GM23338 (cell line): Measurements from ENCODE around the gene KCTD2. TPM values are rescaled to one million over a fixed set of nuclear protein-coding genes. Genes with fewer than 3 reads are reported as not detected.

Experiments
- ATAC-seq: fragments of 200-7000 bp; cut with Tn5 transposase; 3 replicates; pipeline ENCODE4 v1.9.1; 2020
- DNase-seq: peaks from one replicate; pipeline ENCODE4 v3.0.0-alpha.2; 2015; ENCODE audit warnings: low spot score
- H2AFZ ChIP-seq: fragments of 200-600 bp; sonication (generic); 2 replicates; pipeline ENCODE4 v1.8.0; 2016; ENCODE audit warnings: antibody characterized with exemption, mild to moderate bottlenecking, moderate library complexity
- H3F3A ChIP-seq: fragments of 200-600 bp; sonication (generic); replicated peaks from 2 replicates; pipeline ENCODE4 v1.8.0; 2017; ENCODE audit warnings: antibody characterized with exemption, mixed run types, low read depth
- H3K27ac ChIP-seq: fragments of 200-600 bp; sonication (generic); 2 replicates; pipeline ENCODE4 v1.6.1; 2016; ENCODE audit warnings: low read depth
- H3K27me3 ChIP-seq: fragments of 200-600 bp; sonication (generic); 2 replicates; pipeline ENCODE4 v1.8.0; 2016; ENCODE audit warnings: mild to moderate bottlenecking, mixed run types, moderate library complexity; ENCODE audit not compliant: insufficient read depth
- H3K36me3 ChIP-seq: fragments of 200-600 bp; sonication (generic); 2 replicates; pipeline ENCODE4 v1.8.0; 2016; ENCODE audit warnings: mild to moderate bottlenecking; ENCODE audit not compliant: insufficient read depth
- H3K4me1 ChIP-seq: fragments of 200-600 bp; sonication (generic); 2 replicates; pipeline ENCODE4 v1.8.0; 2016; ENCODE audit warnings: mild to moderate bottlenecking, moderate library complexity; ENCODE audit not compliant: insufficient read depth
- H3K4me2 ChIP-seq: fragments of 200-600 bp; sonication (generic); 2 replicates; pipeline ENCODE4 v1.7.1; 2017; ENCODE audit warnings: mixed run types
- H3K4me3 ChIP-seq: fragments of 200-600 bp; sonication (generic); 2 replicates; pipeline ENCODE4 v1.6.1; 2016; ENCODE audit warnings: mixed run types
- H3K79me2 ChIP-seq: fragments of 200-600 bp; sonication (generic); replicated peaks from 2 replicates; pipeline ENCODE4 v1.8.0; 2017; ENCODE audit warnings: mild to moderate bottlenecking; ENCODE audit not compliant: insufficient read depth
- H3K9me2 ChIP-seq: fragments of 200-600 bp; sonication (generic); 2 replicates; pipeline ENCODE4 v1.8.0; 2017; ENCODE audit not compliant: insufficient read depth
- H4K20me1 ChIP-seq: fragments of 200-600 bp; sonication (generic); replicated peaks from 2 replicates; pipeline ENCODE4 v1.8.0; 2017; ENCODE audit warnings: mild to moderate bottlenecking; ENCODE audit not compliant: insufficient read depth
- H3K27ac Mint-ChIP-seq: 2 replicates; pipeline ENCODE4 v1.8.0; 2020; ENCODE audit warnings: inconsistent platforms, mild to moderate bottlenecking, moderate library complexity, mixed read lengths
- H3K27me3 Mint-ChIP-seq: 3 replicates; pipeline ENCODE4 v1.8.0; 2022; ENCODE audit warnings: low read depth, mild to moderate bottlenecking, moderate library complexity, mixed read lengths, inconsistent platforms; ENCODE audit not compliant: insufficient read depth, poor library complexity
- H3K36me3 Mint-ChIP-seq: 3 replicates; pipeline ENCODE4 v1.8.0; 2021; ENCODE audit warnings: low read depth, mild to moderate bottlenecking, inconsistent platforms, moderate library complexity, mixed read lengths
- H3K4me1 Mint-ChIP-seq: 3 replicates; pipeline ENCODE4 v1.8.0; 2020; ENCODE audit warnings: mild to moderate bottlenecking, inconsistent platforms, mixed read lengths
- H3K4me3 Mint-ChIP-seq: 3 replicates; pipeline ENCODE4 v1.8.0; 2021; ENCODE audit warnings: moderate library complexity, mild to moderate bottlenecking, inconsistent platforms, mixed read lengths
- H3K9me3 Mint-ChIP-seq: 3 replicates; pipeline ENCODE4 v1.8.0; 2020; ENCODE audit warnings: moderate library complexity, mild to moderate bottlenecking, inconsistent platforms, mixed read lengths
- CREB1 ChIP-seq: fragments of 250-450 bp; sonication (Bioruptor Pico); IDR thresholded peaks from 2 replicates; pipeline ENCODE4 v1.5.0; 2020; ENCODE audit warnings: low read depth, mild to moderate bottlenecking, moderate library complexity
- EZH2 ChIP-seq: fragments of 200-600 bp; sonication (generic); IDR thresholded peaks from one replicate; pipeline ENCODE4 v1.8.0; 2017; ENCODE audit warnings: antibody characterized with exemption, mild to moderate bottlenecking, low read depth; ENCODE audit not compliant: unreplicated experiment
- EZH2phosphoT487 ChIP-seq: fragments of 200-600 bp; sonication (generic); IDR thresholded peaks from one replicate; pipeline ENCODE4 v1.8.1; 2018; ENCODE audit warnings: antibody characterized with exemption; ENCODE audit not compliant: unreplicated experiment
- NANOG ChIP-seq: IDR thresholded peaks from 2 replicates; pipeline ENCODE4 v1.6.1; 2016; ENCODE audit warnings: antibody characterized with exemption, borderline replicate concordance
- POLR2AphosphoS5 ChIP-seq: IDR thresholded peaks from 2 replicates; pipeline ENCODE4 v1.6.1; 2016; ENCODE audit warnings: antibody characterized with exemption, low read depth
- STAT1 ChIP-seq: IDR thresholded peaks from one replicate; pipeline ENCODE4 v1.6.1; 2016; ENCODE audit warnings: antibody characterized with exemption; ENCODE audit not compliant: unreplicated experiment
- ZNF114 ChIP-seq: fragments of 250-450 bp; sonication (Bioruptor Pico); IDR thresholded peaks from 2 replicates; pipeline ENCODE4 v1.5.0; 2020; ENCODE audit warnings: mild to moderate bottlenecking, moderate library complexity
- polyA plus RNA-seq: library from polyadenylated mRNA; unstranded; fragments of >200 nt; fragmentation: Nextera tagmentation; extraction: Ambion mirVana; gene quantifications from 2 replicates; pipeline ENCODE4 v1.2.1, GENCODE V29; 2016
- total RNA-seq: library from RNA; depleted of rRNA; stranded (reverse); fragments of >200 nt; shearing (Covaris generic); gene quantifications from 2 replicates; pipeline ENCODE4 v1.2.3, GENCODE V29; 2014
- TF ChIP-seq, protein P1 (sequence below), 2 experiments: fragments of 200-600 bp in 1 of 2; sonication (generic) in 1 of 2; conservative IDR thresholded peaks; 2 replicates each; pipeline versions ENCODE4 v1.5.1 to v1.6.1; 2016 to 2017; ENCODE audit warnings: antibody characterized with exemption in 2 of 2, low read depth in 2 of 2, mild to moderate bottlenecking in 2 of 2, moderate library complexity in 1 of 2
- TF ChIP-seq, protein P2 (sequence below): IDR thresholded peaks from 2 replicates; pipeline ENCODE4 v1.6.1; 2016; ENCODE audit warnings: antibody characterized with exemption
- TF ChIP-seq, protein P3 (sequence below): IDR thresholded peaks from one replicate; pipeline ENCODE4 v1.6.1; 2018; ENCODE audit warnings: antibody characterized with exemption; ENCODE audit not compliant: unreplicated experiment
- TF ChIP-seq, protein P4 (sequence below): fragments of 250-450 bp; sonication (Bioruptor Pico); IDR thresholded peaks from 2 replicates; pipeline ENCODE4 v1.5.0; 2020; ENCODE audit warnings: mild to moderate bottlenecking, moderate library complexity

The KCTD2 gene
- total and polyA plus RNA-seq, 2 experiments from 2014 or later = 7.4 to 30.0 TPM

DNA sequence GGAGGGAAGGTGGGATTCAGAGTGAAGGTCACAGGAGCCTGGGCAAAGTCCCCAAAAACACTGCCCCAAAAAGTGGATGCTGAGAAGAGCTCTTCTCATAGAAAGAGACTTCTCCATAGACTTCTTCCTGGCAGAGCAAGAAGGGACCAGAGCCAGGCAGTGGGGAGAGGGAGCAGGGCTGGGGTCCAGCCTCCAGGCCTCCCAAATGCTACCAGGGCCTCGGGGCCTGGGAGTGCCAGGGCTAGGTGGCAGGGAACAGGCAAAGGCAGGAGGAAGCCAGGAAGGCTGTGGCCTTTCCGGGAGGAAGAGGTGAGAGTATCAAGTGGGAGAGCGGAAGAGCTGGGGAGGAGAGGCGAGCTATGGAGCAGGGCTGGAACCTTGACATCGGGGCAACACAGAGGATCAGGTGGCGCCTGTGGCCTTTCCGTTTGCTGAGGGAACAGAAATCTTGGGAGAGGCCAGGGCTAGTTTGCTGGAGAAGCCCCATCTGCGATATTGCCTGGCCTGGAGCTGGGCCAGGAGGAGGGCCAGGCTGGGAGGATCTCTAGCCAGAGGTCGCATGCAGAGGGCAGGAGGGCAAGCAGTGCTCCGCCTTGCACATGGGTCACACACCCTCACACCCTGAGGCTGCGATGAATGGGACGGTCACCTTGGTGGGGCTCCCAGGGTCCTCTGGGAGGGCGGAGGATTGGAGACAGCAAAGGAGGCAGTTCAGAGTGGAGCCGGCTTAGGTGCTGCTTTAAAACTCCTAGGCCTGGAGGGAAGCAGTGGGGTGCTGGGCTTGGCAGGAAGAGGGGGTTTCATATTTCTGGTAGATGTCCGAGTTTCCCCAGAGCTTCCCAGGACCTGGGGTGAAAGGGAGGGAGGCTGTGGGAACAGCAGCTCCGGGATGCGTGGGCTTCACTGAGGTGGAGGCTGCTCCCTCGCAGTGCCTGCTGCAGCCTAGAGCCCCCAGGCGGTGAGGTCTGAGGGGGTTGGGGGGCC, 44.1 kb downstream of the KCTD2 start:
- H3K9me2 ChIP-seq = no peaks in the 10 kb centered on the region
- H3K27me3 Mint-ChIP-seq = peaks cover 19% of the 10 kb centered on the region
- peak overlapping the region; percentile 23; the same call in 1 of the 2 replicates for H3K4me3 ChIP-seq
- peaks cover 4% of the 10 kb centered on the region; the same call in 2 of the 3 replicates for H3K36me3 Mint-ChIP-seq
- H2AFZ ChIP-seq = no peak overlapping the region
- peaks cover 39% of the 10 kb centered on the region for H3F3A ChIP-seq
- ATAC-seq = no peak
- H3K4me1 Mint-ChIP-seq = peaks cover 50% of the 10 kb centered on the region
- no peaks in the 10 kb centered on the region for H3K27me3 ChIP-seq
- peaks cover 37% of the 10 kb centered on the region for H3K4me1 ChIP-seq
- no peak for TF ChIP-seq POLR2AphosphoS5
- TF ChIP-seq, protein P1, sequence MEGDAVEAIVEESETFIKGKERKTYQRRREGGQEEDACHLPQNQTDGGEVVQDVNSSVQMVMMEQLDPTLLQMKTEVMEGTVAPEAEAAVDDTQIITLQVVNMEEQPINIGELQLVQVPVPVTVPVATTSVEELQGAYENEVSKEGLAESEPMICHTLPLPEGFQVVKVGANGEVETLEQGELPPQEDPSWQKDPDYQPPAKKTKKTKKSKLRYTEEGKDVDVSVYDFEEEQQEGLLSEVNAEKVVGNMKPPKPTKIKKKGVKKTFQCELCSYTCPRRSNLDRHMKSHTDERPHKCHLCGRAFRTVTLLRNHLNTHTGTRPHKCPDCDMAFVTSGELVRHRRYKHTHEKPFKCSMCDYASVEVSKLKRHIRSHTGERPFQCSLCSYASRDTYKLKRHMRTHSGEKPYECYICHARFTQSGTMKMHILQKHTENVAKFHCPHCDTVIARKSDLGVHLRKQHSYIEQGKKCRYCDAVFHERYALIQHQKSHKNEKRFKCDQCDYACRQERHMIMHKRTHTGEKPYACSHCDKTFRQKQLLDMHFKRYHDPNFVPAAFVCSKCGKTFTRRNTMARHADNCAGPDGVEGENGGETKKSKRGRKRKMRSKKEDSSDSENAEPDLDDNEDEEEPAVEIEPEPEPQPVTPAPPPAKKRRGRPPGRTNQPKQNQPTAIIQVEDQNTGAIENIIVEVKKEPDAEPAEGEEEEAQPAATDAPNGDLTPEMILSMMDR (conservative IDR thresholded peaks at IDR 0.05; ENCODE audit: low read depth in 2 of 2) = no peak; a peak in 1 of 4 replicates
- TF ChIP-seq, protein P2, sequence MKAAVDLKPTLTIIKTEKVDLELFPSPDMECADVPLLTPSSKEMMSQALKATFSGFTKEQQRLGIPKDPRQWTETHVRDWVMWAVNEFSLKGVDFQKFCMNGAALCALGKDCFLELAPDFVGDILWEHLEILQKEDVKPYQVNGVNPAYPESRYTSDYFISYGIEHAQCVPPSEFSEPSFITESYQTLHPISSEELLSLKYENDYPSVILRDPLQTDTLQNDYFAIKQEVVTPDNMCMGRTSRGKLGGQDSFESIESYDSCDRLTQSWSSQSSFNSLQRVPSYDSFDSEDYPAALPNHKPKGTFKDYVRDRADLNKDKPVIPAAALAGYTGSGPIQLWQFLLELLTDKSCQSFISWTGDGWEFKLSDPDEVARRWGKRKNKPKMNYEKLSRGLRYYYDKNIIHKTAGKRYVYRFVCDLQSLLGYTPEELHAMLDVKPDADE = no peak
- TF ChIP-seq EZH2phosphoT487 = no peak
- TF ChIP-seq CREB1 (CRISPR knock-in tag) = no peak
- TF ChIP-seq, protein P3, sequence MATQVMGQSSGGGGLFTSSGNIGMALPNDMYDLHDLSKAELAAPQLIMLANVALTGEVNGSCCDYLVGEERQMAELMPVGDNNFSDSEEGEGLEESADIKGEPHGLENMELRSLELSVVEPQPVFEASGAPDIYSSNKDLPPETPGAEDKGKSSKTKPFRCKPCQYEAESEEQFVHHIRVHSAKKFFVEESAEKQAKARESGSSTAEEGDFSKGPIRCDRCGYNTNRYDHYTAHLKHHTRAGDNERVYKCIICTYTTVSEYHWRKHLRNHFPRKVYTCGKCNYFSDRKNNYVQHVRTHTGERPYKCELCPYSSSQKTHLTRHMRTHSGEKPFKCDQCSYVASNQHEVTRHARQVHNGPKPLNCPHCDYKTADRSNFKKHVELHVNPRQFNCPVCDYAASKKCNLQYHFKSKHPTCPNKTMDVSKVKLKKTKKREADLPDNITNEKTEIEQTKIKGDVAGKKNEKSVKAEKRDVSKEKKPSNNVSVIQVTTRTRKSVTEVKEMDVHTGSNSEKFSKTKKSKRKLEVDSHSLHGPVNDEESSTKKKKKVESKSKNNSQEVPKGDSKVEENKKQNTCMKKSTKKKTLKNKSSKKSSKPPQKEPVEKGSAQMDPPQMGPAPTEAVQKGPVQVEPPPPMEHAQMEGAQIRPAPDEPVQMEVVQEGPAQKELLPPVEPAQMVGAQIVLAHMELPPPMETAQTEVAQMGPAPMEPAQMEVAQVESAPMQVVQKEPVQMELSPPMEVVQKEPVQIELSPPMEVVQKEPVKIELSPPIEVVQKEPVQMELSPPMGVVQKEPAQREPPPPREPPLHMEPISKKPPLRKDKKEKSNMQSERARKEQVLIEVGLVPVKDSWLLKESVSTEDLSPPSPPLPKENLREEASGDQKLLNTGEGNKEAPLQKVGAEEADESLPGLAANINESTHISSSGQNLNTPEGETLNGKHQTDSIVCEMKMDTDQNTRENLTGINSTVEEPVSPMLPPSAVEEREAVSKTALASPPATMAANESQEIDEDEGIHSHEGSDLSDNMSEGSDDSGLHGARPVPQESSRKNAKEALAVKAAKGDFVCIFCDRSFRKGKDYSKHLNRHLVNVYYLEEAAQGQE = no peak
- TF ChIP-seq EZH2 = no peak
- TF ChIP-seq, protein P4, sequence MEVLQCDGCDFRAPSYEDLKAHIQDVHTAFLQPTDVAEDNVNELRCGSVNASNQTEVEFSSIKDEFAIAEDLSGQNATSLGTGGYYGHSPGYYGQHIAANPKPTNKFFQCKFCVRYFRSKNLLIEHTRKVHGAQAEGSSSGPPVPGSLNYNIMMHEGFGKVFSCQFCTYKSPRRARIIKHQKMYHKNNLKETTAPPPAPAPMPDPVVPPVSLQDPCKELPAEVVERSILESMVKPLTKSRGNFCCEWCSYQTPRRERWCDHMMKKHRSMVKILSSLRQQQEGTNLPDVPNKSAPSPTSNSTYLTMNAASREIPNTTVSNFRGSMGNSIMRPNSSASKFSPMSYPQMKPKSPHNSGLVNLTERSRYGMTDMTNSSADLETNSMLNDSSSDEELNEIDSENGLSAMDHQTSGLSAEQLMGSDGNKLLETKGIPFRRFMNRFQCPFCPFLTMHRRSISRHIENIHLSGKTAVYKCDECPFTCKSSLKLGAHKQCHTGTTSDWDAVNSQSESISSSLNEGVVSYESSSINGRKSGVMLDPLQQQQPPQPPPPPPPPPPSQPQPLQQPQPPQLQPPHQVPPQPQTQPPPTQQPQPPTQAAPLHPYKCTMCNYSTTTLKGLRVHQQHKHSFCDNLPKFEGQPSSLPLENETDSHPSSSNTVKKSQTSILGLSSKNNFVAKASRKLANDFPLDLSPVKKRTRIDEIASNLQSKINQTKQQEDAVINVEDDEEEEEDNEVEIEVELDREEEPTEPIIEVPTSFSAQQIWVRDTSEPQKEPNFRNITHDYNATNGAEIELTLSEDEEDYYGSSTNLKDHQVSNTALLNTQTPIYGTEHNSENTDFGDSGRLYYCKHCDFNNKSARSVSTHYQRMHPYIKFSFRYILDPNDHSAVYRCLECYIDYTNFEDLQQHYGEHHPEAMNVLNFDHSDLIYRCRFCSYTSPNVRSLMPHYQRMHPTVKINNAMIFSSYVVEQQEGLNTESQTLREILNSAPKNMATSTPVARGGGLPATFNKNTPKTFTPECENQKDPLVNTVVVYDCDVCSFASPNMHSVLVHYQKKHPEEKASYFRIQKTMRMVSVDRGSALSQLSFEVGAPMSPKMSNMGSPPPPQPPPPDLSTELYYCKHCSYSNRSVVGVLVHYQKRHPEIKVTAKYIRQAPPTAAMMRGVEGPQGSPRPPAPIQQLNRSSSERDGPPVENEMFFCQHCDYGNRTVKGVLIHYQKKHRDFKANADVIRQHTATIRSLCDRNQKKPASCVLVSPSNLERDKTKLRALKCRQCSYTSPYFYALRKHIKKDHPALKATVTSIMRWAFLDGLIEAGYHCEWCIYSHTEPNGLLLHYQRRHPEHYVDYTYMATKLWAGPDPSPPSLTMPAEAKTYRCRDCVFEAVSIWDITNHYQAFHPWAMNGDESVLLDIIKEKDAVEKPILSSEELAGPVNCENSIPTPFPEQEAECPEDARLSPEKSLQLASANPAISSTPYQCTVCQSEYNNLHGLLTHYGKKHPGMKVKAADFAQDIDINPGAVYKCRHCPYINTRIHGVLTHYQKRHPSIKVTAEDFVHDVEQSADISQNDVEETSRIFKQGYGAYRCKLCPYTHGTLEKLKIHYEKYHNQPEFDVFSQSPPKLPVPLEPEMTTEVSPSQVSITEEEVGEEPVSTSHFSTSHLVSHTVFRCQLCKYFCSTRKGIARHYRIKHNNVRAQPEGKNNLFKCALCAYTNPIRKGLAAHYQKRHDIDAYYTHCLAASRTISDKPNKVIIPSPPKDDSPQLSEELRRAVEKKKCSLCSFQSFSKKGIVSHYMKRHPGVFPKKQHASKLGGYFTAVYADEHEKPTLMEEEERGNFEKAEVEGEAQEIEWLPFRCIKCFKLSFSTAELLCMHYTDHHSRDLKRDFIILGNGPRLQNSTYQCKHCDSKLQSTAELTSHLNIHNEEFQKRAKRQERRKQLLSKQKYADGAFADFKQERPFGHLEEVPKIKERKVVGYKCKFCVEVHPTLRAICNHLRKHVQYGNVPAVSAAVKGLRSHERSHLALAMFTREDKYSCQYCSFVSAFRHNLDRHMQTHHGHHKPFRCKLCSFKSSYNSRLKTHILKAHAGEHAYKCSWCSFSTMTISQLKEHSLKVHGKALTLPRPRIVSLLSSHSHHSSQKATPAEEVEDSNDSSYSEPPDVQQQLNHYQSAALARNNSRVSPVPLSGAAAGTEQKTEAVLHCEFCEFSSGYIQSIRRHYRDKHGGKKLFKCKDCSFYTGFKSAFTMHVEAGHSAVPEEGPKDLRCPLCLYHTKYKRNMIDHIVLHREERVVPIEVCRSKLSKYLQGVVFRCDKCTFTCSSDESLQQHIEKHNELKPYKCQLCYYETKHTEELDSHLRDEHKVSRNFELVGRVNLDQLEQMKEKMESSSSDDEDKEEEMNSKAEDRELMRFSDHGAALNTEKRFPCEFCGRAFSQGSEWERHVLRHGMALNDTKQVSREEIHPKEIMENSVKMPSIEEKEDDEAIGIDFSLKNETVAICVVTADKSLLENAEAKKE (CRISPR knock-in tag) = no peak
- no peak for TF ChIP-seq ZNF114
- no peak for TF ChIP-seq STAT1
- no peak for TF ChIP-seq NANOG
- H3K4me3 Mint-ChIP-seq = peak overlapping the region; percentile 23; the same call in 2 of the 3 replicates
- no peaks in the 10 kb centered on the region; the same call in 1 of the 2 replicates for H4K20me1 ChIP-seq
- H3K9me3 Mint-ChIP-seq = no peaks in the 10 kb centered on the region; the same call in 2 of the 3 replicates
- H3K79me2 ChIP-seq = peaks cover 11% of the 10 kb centered on the region
- peak overlapping the region; percentile 62 for H3K27ac Mint-ChIP-seq
- H3K36me3 ChIP-seq = no peaks in the 10 kb centered on the region
- peak overlapping the region; percentile 59 for H3K4me2 ChIP-seq
- H3K27ac ChIP-seq = peak overlapping the region; percentile 81
- no peak for DNase-seq
